NCI-H69 (cell line): ENCODE measurements around the gene DNASE1L1.
A peak's percentile ranks its signal among the peaks of the same experiment; 100 is the strongest.

ENCODE experiments used
- DNase-seq: peaks from one replicate; lab custom pipeline; 2025; lab: John Stamatoyannopoulos, UW

DNASE1L1 gene

GRCh38 chrX:154436374-154436982 is 27.4 kb upstream of the DNASE1L1 start:
- peak; percentile 71 for DNase-seq

- DNase-seq = no peak
Measured at GRCh38 chrX:154435171-154435733, 26.2 kb upstream of the DNASE1L1 start.

DNA sequence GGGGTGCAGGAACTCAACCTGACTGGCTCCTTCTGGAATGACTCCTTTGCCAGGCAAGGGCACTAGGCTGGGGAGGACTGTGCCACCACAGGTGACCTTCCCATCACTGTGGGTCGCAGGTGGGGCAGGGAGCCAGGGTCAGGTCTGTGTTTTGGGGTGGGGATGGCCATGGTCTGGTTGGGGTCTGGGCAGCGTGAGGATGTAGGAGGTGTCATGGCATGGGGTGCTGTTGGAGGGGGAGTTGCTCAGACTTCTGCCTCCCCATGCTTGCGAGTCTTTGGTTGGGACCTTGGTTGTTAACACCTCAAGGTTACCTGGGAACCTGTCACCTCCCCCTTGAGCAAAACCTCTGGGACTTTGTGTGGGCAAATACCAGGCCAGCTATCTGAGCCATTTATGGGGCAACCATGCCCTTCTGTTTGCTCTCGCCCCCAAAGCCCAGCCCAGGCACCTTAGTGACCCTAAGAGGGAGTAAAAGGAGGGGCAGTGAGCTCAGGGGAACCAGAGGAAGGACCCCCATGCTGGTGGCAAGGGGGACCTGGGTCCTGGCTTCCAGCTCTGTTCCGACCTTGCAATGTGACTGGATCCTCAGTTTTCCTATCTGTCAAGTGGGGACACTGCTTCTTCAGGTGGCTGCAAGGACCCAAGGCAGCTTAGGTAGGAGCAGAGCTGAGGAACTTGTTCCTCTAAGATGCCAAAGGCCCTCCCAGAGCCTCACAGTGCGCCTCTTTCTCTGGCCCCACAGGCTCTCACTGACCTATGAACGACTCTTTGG is 25.5 kb upstream of the DNASE1L1 start:
- no peak for DNase-seq

DNA sequence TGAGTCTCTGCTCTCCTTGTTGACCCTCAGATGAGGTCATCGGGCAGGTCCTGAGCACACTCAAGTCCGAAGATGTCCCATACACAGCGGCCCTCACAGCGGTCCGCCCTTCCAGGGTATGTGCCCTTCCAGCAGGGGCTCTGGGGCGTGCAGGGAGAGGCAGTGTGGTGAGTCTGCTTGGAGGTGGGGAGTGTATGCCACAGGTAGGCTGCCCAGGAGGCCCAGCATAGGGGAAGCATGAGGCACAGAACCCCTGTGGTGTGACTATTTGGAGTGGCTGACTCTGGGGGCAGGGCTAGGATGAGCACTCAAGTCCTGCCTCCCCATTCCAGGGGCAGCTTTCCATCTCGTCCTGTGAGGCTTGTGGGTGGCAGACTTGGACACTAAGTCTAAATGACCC is 24.6 kb upstream of the DNASE1L1 start:
- DNase-seq = no peak

- DNase-seq = no peak
Measured at GRCh38 chrX:154432210-154432609, 23.2 kb upstream of the DNASE1L1 start.

- no peak for DNase-seq
Measured at GRCh38 chrX:154431341-154431740, 22.3 kb upstream of the DNASE1L1 start.

- DNase-seq = no peak
Measured at GRCh38 chrX:154430916-154431315, 21.9 kb upstream of the DNASE1L1 start.

- no peak for DNase-seq
Measured at GRCh38 chrX:154430479-154430878, 21.4 kb upstream of the DNASE1L1 start.

DNA sequence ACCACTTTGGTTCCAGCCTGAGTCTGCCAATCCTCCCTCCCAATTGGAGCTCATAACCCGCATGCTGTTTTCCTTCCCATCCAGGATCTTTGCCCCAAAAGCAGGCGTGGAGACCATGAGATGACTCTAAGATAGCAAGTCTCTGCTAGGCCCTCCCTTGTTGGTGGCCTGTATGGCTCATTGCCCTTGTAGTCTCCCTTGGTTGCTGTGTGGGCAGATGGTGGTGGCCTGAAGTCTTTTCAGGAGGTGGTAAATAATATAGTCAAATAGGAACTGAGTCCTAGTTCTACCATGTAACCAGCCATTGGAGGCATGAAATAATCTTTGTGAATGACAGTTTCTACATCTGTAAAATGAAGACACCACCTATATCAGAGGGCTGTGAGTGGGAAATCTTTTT is 20.7 kb upstream of the DNASE1L1 start:
- DNase-seq = no peak

DNA sequence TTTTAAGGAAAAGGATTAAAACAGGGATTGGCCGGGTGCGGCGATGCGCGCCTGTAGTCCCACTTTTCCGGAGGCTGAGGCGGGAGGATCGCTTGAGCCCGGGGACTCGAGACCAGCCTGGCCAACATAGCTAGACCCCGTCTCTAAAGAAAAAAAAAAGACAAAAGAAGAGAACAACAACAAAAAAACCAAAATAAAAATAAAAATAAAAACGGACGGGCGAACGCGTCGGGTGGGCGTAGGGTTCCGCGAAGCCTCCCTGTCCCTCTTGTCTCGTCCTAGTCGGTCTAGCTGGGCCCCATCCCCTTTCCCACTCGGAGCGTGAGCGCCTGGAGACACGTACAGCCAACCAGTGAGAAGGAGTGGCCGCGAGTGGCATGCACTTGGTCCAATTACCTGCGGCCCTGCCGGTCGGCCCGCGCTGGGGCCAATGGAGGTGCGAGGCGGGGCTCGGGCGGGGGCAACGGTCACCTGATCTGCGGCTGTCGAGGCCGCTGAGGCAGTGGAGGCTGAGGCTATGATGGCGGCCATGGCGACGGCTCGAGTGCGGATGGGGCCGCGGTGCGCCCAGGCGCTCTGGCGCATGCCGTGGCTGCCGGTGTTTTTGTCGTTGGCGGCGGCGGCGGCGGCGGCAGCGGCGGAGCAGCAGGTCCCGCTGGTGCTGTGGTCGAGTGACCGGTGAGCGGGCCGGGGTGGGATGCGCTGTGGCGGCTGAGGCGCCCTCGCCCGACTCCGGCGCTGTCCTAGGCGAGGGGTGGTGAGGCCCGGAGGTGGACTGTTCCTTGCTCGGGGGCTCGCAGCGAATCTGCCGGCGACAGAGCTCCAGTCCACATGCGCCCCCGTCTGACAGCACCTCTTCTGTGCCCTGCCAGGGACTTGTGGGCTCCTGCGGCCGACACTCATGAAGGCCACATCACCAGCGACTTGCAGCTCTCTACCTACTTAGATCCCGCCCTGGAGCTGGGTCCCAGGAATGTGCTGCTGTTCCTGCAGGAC is 19.4 kb upstream of the DNASE1L1 start, which contains the start of gene ATP6AP1:
Gene ATP6AP1, plus strand, starts transcription at position 502 of the 996 bp plus-strand sequence. Its CDS starts 16 bp downstream, at position 518.
- peak; percentile 96 for DNase-seq

- DNase-seq = no peak
Measured at GRCh38 chrX:154426916-154427770, 18.1 kb upstream of the DNASE1L1 start.

GRCh38 chrX:154420402-154420756 is 11.3 kb upstream of the DNASE1L1 start:
- DNase-seq = no peak

DNA sequence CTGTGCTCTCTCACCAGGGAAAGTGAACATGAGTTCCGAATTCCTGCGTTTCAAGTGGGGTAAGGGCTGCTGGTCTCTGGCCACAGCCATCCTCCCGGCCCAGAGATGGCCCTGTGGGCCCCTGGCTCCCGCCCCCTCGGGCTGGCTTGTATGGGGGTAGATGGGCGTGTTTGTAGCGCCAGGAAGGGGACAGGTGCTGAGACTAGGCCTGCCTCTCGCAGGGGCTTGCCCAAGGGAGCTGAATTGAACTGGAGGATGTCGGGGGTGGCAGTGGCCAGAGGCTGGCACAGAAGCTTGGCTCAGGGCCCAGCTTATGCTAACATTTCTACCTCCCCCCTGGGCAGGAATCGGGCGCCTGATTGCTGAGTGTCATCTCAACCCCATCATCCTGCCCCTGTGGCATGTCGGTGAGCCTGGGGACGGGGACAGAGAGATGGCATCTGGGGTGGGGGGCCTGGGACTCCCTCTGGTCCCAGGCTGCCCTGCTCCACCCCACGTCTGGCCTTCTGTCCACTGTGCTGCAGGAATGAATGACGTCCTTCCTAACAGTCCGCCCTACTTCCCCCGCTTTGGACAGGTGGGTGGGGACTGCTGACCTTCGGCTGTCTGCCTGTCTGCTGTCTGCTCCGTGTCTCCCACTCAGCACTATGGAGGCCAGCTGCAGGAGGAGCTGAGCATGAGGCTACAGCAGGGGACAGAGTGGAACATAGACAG is 10.8 kb upstream of the DNASE1L1 start:
- peak; percentile 83 for DNase-seq

DNA sequence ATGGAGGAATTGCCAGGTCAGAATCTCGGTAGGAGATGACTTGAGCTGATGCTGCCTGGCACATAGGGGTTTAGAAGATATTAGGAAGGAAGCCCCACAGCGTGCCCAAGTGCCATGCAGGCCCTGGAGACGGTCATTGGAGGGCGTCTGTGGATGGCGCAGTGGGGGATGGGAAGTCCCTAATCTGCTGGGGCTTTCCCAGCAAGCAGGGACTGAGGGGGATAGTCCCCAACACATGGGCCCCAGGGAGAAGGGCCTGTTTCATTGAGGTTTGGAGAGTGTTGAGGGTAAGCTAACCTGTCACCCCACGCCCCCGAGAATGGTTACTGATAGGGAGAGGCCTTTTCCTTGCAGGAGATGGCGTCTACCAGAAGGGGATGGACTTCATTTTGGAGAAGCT is 10.1 kb upstream of the DNASE1L1 start:
- no peak for DNase-seq

DNA sequence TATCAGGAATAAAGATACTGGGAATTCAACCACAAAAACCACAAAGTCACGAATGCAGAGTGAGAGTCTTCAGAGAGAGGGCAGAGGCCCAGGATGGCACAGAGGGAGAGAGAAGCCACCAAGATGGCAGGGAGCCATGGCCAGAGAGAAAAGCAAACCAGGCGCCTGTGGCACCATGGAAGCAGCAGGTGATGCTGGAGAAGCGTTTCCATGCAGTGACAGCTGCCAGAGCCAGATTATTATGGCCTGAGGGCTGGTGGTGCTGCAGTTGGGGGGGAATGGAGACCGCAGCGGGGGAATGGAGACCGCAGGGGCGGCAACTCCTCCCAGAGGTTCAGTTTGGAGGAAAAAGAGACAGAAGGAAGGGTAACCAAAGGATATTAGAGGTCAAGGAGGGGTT is 8.1 kb upstream of the DNASE1L1 start:
- DNase-seq = peak; percentile 82

GRCh38 chrX:154413142-154413541 is 4.1 kb upstream of the DNASE1L1 start:
- DNase-seq = no peak

GRCh38 chrX:154412468-154412867 is 3.4 kb upstream of the DNASE1L1 start:
- DNase-seq = peak; percentile 52

- peak; percentile 72 for DNase-seq
Measured at GRCh38 chrX:154411981-154412340, 2.9 kb upstream of the DNASE1L1 start.

DNA sequence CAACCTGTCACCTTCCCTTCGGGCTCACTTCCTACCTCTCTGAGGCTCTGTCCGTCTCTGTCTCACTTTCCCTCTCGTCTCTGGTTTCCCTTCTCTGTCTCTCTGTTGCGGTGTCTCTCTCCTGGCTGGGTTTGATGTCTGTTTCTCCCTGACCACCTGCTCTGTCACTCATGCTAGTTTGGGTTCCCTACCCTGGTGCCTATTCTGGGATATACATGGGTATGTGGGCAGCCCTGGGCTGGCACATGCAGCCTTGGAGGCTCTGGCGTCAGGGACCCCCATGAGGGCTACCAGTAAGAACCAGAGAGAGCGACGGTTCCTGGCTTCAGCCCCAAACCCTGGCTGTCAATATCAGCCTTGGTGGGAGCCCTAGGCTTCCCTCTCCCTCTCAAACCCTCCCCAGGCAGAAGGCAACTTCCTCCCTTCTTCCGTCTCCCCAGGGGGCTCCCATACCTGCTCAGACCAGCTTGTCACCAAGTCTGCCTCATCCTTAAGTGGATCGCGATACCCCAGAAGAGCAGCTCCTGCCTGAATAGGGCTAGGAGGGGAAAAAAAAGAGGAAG is 314 bp downstream of the DNASE1L1 start:
- DNase-seq = no peak

DNA sequence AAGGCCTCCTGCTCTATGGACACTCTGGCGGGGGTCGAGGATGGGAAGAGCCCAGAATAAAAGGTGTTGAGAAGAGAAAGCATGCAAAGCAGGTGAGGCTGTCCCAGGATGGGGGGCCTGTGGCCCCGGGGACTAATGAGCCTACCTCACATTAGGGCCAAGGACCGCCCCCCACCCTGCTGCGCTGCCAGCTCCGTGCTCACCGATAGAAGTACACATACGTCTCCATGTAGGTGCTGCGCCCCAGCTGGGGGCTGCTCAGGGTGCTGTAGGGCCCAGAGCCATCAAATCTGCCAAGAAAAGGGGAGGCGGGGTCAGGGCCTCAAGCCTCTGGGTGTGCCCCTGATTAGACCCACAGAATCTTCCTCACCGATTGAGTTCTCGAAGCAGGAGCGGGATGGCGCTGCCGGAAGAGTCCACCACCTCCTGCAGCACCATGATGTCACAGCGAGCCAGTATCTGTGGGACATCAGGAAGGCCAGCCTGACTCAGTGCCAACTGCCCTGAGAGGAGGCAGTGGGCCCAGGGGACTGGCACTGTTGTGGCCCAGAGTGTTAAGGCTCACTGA is 4.3 kb downstream of the DNASE1L1 start:
- DNase-seq = no peak
